Measurements from ENCODE around the gene MAGEC3. TPM values are rescaled to one million over a fixed set of nuclear protein-coding genes. Genes with fewer than 3 reads are reported as not detected.

MAGEC3 gene
- total RNA-seq, 2 donors from 2014 or later, result not detected

DNA sequence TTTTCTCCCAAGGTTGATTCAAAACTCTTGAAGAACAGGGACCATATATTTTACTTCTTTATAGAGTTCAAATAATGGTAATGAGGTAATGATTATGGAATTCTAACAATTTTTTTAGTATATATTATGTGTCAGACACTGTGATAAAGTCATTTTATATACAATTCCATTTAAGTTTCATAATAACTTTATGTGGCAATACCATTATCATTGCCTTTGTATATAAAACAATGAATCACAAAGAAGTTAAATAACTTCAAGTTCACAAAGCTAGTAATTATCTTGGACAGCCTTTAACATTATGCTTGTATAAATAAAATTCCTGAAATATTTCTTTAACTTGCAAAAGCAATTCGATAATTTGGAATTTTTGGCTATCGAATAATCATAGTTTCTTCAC, 86.2 kb downstream of the MAGEC3 start:
- ATAC-seq (no peak), DNase-seq (ENCODE audit: low spot score in 2 of 2) (no peak)
- Mint-ChIP-seq H3K36me3 (no peaks in the 10 kb centered on the region), H3K27ac (no peak overlapping the region), H3K9me3 (peaks cover 5 to 8% of the 10 kb centered on the region in 2 donors)

DNA sequence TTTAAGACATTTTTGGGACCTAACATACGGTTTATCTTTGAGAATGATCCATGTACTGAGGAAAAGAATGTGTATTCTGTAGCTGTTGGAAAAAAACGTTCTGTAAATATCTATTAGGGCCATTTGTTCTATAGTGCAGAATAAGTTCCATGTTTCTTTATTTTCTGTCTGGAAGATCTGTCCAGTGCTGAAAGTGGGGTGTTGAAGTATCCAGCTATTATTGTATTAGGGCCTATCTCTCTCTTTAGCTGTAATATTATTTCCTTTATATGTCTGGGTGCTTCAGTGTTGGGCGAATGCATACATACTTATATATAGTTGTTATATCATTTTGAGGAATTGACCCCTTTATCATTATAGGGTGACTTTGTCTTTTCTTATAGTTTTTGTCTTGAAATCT, 90.3 kb downstream of the MAGEC3 start:
- DNase-seq (ENCODE audit: low spot score in 2 of 2) (no peak), ATAC-seq (no peak)
- Mint-ChIP-seq H3K9me3 (peaks cover 2 to 6% of the 10 kb centered on the region in 2 donors), H3K27ac (no peak overlapping the region), H3K36me3 (no peaks in the 10 kb centered on the region)

DNA sequence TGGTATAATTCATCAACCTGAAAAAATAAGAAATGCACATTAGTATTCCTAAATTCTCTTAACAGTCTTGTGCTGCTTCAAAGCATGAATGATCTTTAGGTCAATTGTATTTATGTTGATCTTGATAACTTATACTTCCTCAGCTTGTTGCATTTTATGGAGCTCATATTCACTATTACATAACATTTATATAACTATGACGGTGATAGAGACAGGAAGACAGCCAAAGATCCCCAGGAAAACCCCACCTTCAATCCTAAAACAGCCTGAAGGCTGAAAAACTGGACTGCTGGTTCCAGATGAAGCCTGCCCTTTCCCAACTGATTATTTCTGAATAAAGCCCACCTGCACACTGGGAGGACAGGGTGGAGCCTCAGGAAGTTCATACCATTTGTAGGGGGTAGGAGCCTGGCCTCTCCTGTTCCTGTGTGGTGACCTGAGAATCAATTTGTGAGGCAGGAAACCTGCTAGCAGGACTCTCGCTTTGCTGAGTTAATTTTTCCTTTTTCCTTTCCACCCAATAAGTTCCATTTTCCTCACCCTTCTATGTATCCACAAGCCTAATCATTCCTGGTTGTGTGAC, 96.0 kb downstream of the MAGEC3 start:
- Mint-ChIP-seq H3K9me3 (peaks cover 0 to 3% of the 10 kb centered on the region in 2 donors), H3K36me3 (no peaks in the 10 kb centered on the region), H3K27ac (no peak overlapping the region)
- DNase-seq (ENCODE audit: low spot score in 2 of 2) (no peak), ATAC-seq (no peak)

DNA sequence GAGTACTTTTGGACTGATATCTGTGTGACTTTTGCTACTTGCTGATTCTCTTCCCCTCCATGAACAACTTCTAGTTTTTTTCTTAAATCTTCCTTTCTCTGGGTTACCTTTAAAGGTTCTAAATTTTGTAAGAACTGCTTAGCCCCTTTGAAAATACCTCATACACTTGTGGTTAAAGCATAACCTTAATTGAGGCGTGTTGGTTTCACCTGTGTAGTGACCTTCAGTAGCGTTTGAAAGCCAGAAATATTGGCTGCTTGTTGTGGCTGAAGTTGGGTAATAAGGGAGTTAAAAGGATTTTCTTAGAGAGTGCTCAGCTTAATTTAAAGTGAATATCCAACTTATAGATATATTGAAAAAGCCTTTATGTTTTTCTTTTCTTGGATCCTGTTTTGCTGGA, 97.5 kb downstream of the MAGEC3 start:
- DNase-seq (ENCODE audit: low spot score in 2 of 2), result no peak
- no peaks in the 10 kb centered on the region for H3K9me3 Mint-ChIP-seq
- no peaks in the 10 kb centered on the region for H3K36me3 Mint-ChIP-seq
- ATAC-seq, result no peak
- no peak overlapping the region for H3K27ac Mint-ChIP-seq

DNA sequence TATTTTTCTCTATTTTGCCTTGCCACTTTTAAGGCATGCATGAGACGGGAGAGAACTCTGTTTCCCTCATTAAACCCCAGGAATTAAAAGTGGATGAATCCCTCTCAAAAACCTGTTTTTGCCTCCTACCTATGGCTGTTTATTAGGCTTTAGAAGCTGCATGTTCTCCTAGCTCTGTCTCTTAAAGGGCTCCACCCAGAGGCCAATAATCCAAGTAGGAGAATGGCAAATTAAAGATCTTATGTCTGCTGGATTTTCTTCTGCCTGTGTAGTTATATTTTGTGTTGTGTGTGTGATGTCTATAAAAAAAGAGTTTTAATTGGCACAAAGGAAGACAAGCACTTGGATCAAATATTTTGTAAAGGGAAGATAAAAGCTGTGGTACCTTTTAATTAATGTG, 98.0 kb downstream of the MAGEC3 start:
- Mint-ChIP-seq H3K9me3 (no peaks in the 10 kb centered on the region), H3K27ac (no peak overlapping the region), H3K36me3 (no peaks in the 10 kb centered on the region)
- ATAC-seq (no peak), DNase-seq (ENCODE audit: low spot score in 2 of 2) (no peak)

DNA sequence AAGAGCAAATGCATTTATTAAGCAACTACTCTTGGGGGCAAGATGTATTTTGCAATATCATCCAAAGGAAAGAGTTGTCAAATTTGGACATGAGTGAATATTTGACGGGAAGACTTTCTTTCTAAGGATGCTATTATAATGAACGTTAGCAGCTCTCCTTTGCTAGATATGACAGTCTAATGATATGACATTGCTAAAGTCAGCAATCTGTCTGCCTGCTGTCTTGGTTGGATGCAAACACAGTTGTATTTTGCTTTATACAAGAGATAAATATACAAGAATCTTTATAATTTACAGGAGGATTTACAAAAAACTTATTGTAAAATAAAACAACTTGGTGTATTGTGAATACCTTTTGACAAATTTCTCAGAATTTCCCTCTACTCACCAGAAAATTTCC, 103.1 kb downstream of the MAGEC3 start:
- Mint-ChIP-seq H3K36me3 (no peaks in the 10 kb centered on the region), H3K9me3 (no peaks in the 10 kb centered on the region), H3K27ac (no peak overlapping the region)
- ATAC-seq (no peak), DNase-seq (ENCODE audit: low spot score in 2 of 2) (no peak)

DNA sequence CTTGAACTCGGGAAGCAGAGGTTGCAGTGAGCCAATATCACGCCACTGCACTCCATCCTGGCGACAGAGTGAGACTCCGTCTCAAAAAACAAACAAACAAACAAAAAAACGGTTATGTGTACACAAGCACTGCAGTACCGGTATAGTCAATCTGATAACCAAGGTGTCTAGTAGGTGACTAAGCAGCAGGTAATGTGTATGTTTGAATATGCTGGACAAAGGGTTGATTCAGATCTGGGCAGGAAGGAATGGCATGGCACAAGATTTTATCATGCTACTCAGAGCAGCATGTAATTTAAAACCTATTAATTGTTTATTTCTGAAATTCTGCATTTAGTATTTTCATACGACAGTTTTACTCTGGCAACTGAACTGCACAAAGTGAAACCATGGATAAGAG, 107.3 kb downstream of the MAGEC3 start:
- no peak overlapping the region for H3K27ac Mint-ChIP-seq
- ATAC-seq, result no peak
- no peak for DNase-seq (ENCODE audit: low spot score in 2 of 2)
- no peaks in the 10 kb centered on the region for H3K36me3 Mint-ChIP-seq
- H3K9me3 Mint-ChIP-seq, result no peaks in the 10 kb centered on the region

DNA sequence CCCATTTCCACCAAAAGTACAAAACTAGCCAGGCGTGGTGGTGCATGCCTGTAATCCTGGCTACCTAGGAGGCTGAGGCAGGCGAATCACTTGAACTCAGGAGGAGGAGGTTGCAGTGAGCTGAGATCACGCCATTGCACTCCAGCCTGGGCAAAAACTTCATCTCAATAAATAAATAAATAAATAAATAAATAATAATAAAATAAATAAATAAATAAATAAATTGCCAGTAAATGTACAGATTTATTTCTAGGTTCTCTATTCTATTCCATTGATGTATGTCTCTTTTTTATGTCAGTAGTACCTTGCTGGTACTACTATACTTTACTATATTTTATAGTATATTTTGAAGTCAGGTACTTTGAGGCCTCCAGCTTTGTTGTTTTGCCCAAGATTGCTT, 109.2 kb downstream of the MAGEC3 start:
- no peak for ATAC-seq
- H3K36me3 Mint-ChIP-seq, result peaks cover 0 to 4% of the 10 kb centered on the region in 2 donors
- H3K9me3 Mint-ChIP-seq, result peaks cover 5 to 10% of the 10 kb centered on the region in 2 donors
- no peak for DNase-seq (ENCODE audit: low spot score in 2 of 2)
- H3K27ac Mint-ChIP-seq, result no peak overlapping the region

Other genes with a start within 250 kb of the MAGEC3 start
- gene SPANXA2, start 248.6 kb upstream of the MAGEC3 start, total RNA-seq, result not detected
- not detected for gene SPANXD, start 139.6 kb upstream of the MAGEC3 start, total RNA-seq
- not detected for gene MAGEC1, start 65.6 kb downstream of the MAGEC3 start, total RNA-seq

Data from activated naive CD4-positive, alpha-beta T cell treated with anti-CD3 and anti-CD28 coated beads, Interleukin-2, amount 50 U/mL, for 72 hours (primary cell).